GM08714 (cell line): ENCODE data around the gene PCK2.
"Not testable (repeated sequence)": the region's sequence is repeated elsewhere in the genome, so short reads cannot be mapped to it uniquely, and the experiment has no call there.

Experiments used
- H3K4me3 ChIP-seq: fragments of 200-500 bp; sonication (Bioruptor generic); 2 replicates; pipeline ENCODE4 v1.5.1; 2014; ENCODE audit warnings: mild to moderate bottlenecking, low read length, inconsistent platforms
- ZNF274 ChIP-seq: IDR thresholded peaks from 2 replicates; pipeline ENCODE4 v1.6.1; 2012; ENCODE audit warnings: mild to moderate bottlenecking, low read depth, low read length

Gene PCK2

DNA sequence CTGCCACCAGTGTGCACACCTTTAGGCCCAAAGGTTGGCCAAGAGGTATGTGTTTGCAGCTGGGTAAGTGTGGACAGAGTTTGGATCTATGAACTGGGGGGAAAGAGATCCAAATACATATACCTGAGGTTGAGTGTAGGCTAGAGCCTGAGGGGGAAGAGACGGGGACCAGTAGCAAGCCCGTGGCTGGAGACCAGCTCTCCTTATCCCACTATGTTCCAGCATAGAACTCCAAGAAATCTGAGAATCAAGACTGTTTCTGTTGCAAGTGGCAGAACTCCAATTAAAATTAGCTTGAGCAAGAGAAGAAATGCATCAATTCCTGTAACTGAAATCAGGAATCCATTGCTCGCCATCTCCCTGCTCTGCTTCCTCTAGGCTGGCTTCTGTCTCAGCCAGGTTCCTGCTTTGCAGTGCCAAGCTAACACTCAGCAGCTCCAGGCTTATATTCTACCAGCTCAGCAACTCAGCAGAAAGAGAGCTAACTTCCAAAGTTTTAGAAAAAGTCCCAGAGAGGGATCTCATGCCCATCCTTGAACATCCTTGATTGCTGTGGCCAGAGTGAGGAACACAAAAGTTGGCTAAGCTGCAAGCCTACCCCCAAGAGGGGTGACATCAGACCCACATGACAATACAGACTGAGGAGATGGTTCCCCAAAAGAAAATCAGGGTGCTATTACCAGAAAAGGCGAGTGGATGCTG lies 1.5 kb upstream of the PCK2 start:
- H3K4me3 ChIP-seq, result no peak overlapping the region
- TF ChIP-seq ZNF274, result no peak

DNA sequence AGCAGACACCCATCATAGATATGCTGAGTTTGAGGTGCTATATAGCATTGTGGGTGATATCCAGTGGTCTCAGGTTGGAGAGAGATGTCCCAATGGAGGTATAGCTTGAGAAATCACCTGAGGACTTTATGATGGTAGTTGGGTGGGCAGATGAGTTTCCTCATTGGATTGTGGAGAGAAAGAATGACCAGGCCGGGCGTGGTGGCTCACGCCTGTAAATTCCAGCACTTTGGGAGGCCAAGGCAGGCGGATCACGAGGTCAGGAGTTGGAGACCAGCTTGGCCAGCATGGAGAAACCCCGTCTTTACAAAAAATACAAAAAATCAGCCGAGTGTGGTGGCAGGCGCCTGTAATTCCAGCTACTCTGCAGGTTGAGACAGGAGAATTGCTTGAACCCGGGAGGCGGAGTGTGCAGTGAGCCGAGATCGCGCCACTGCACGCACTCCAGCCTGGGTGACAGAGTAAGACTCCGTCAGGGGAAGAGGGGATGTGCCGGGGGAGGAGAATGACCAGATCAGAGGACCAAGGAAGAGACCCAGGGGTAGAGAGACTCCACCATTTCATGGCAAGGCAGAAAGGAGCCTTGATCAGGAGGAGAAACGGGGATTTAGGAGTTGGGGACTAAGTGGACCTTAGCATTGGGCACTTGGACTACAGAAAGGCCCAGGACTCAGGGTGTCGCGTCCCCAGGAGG lies 757 bp upstream of the PCK2 start:
- TF ChIP-seq ZNF274, result no peak
- H3K4me3 ChIP-seq, result no peak overlapping the region; the same call in 1 of the 2 replicates

DNA sequence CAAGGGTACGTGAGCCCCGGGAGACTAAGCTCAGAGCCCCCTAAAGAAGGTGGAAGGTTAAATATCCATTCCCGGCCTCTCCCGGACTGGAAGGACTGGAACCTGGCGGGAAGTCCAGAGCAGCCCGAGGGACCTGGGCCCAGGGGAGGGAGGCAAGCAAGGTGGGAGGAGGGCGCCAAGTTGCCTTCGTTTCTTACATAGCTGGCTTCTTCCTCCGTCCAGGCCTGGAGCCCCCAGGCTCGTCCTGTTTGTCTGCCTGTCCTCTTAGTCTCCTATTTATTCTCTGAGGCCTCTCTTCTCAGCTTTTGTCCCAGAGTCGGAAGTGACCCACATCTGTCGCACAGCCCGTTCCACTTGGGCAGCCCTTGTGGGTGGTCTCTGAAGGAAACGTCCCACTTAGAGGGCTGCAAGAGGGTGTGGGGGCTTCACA lies 745 bp downstream of the PCK2 start:
- TF ChIP-seq ZNF274, result no peak
- H3K4me3 ChIP-seq, result peak overlapping the region; percentile 87

DNA sequence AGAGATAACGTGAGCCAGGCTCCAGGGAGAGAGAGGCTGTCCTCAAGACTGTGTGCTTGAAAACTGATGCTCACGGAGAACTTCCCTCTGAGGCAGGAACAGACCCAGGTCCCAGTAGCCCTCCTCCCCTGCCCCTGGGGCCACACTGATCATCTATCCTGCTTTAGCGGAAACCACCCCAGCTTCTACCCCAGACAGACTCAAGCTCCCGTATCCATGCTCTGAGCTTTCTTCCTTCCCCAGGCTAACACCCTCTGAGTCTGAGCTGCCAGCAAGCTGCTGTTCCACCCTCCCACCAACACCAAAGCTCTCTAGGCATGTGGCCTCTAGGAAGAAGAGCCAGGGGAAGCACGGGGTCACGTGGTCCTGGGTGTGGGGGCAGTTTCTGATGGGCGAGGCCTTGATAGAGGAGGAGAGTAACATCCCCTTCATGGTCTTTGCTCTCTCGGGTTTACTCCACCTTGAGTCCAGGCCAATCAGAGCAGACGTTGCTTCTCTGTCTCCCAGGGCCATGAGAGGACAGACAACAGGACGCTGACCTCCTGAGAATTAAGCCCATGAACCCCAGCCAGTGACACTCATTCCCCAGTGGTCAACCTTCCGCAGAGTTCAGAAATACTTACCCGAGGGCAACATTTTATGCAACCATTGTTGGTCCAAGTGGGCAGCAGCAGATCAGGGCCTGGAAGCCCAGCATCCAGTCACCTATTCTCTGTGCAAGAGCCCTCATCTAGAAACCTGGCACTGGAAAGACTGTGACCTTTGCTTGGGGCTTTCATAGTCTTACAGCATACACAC lies 1.4 kb downstream of the PCK2 start:
- H3K4me3 ChIP-seq, result peak overlapping the region; percentile 87
- TF ChIP-seq ZNF274, result no peak

DNA sequence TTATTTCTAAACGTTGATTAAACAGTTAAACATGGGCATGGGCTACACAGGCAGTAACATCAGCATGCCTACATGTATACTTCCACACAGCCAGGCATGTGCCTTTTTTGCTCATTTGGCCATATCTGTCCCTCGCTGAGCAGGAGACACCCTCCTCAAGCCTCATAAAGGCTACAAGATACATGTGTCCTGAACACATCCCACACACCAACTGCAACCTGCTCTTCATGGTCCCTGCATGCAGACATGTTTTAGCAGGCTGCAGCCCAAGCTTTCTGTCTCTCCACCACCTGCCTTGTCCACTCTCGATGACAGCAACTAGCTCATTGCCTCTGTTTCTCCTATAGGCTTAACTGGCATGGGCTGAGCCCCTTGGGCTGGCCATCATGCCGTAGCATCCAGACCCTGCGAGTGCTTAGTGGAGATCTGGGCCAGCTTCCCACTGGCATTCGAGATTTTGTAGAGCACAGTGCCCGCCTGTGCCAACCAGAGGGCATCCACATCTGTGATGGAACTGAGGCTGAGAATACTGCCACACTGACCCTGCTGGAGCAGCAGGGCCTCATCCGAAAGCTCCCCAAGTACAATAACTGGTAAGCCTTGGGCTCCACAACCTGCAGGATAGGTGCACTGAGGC lies 2.6 kb downstream of the PCK2 start:
- H3K4me3 ChIP-seq, result no peak overlapping the region
- TF ChIP-seq ZNF274, result no peak

DNA sequence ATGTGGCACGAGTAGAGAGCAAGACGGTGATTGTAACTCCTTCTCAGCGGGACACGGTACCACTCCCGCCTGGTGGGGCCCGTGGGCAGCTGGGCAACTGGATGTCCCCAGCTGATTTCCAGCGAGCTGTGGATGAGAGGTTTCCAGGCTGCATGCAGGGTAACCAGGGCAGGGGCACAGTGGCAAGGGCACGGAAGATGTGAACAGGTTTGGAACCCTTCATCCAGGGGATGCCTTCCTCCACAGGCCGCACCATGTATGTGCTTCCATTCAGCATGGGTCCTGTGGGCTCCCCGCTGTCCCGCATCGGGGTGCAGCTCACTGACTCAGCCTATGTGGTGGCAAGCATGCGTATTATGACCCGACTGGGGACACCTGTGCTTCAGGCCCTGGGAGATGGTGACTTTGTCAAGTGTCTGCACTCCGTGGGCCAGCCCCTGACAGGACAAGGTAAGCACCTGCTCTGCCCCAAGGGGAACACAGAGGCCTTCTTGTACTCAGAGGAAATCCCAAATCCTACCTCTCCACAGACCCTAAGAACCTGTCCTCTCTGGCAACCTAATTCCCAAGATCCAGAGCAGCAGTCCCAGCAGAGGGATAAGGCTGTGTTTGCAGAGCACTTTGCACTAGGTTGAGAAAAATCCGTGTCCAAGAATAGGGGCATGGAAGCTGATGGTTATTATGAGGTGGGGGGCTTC lies 4.3 kb downstream of the PCK2 start:
- no peak for TF ChIP-seq ZNF274
- H3K4me3 ChIP-seq, result no peak overlapping the region

DNA sequence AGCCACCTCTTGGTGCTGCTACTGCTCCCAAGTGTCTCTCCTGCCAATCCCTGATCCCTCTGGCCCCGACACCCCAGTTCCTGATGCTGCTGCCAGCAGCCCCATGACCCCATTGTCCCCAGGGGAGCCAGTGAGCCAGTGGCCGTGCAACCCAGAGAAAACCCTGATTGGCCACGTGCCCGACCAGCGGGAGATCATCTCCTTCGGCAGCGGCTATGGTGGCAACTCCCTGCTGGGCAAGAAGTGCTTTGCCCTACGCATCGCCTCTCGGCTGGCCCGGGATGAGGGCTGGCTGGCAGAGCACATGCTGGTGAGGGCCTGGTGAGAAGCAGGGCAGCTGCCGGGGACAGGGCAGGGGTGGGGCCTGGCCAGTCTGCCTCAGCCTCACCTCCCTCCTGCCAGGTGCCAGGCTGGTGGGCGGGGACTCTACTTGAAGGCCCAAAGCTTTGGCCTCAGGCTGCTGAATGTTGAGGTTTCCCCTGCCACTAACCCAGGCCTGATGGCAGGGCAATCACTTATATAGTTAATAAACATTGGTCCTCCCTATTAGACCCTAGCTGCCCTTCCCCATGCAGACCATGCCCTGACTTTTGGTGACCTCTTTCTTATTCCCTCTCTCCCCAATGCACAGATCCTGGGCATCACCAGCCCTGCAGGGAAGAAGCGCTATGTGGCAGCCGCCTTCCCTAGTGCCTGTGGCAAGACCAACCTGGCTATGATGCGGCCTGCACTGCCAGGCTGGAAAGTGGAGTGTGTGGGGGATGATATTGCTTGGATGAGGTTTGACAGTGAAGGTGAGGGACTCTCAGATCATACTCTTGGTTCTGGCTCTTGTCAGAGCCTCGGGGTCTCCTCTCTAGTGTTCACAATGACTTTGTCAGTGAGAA lies 5.1 kb downstream of the PCK2 start:
- no peak for TF ChIP-seq ZNF274

DNA sequence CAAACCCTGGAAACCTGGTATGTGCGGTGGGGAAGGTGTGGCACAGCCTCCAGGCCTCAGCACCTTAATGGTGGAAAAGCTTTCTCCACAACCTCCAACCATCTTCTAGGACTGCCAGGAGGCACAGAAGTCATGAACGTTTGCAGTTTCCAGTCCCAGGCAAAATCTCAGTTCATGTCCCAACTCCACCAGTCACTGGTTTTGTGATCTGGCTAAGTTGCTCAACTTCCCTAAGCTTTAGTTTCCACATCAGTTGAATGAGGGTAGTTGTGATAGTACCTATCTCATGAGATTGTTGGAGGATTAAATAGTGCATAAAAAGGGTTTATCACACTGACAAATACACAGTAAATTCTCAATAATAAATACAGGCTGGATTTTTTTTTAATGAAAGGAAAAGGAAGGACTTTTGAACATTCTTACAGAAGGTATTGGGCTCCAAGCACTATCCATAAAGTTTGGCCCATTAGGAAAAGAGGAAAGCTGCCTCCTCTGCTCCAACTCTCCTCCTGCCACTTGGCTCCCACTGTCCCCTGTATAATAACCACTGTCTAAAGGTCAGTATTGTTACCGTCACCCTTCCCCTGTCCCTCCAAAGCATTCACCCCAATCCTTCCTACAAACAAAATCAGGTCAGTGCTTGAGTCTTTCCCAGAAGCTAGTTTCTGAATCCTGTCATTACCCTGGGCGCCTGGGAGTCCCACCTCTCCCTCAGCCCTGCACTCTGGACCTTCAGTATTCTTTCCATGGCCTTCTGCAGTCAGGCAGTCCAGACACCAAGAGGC lies 6.3 kb downstream of the PCK2 start:
- TF ChIP-seq ZNF274, result no peak
- no peak overlapping the region for H3K4me3 ChIP-seq

More for the DNA sequence above, 5.1 kb downstream of the PCK2 start:
- H3K4me3 ChIP-seq, result no peak overlapping the region

DNA sequence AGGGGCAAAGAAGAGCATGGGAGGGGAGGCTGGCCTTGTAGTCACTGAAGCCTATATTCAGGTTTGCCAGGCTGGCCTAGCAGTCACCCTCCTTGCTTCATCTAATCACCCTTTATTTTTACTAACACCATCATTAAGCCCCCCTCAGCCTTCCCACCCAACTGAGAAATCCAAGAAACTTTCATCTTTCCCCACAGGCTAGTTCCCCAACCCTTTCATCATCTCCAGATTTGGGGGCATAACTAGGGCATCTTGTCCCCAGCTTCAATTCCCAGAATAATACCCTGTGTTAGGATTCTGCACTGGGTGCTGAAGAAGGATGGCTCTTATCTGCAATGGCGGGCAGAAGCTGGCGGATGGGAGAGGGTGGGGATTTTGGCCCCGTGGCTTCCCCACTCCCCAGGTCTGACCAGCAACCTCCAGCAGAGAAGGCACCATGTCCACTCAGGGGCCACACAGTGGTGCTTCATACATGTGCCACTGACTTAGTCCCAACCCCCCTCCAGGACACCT lies 6.9 kb downstream of the PCK2 start:
- H3K4me3 ChIP-seq, result no peak overlapping the region
- no peak for TF ChIP-seq ZNF274

DNA sequence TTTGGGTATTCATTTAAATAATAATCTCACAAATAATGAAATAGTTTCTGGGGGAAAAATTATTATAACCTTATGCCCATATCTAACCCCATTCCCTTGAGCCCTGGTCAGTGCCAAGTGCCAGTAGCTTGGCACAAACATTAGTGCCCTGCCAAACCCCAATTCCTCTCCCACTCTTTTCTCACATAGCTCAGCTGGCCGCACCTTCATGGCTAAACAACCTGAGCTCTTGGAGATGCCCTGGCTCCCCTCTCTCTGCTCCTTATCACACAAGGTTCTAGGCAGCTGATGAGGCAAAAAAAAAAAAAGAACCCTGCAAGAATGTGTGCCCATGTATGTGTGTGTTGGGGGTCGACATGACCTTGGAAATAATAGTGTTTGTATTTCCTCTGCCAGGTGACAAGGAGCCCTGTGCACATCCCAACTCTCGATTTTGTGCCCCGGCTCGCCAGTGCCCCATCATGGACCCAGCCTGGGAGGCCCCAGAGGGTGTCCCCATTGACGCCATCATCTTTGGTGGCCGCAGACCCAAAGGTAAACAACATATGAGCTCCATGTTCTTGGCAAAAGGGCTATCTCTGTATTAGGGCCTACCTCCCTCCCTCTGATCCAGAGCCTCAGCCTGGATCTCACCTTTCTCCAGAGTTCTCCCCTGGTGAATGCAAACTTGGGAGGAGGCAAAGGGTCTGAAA lies 8.4 kb downstream of the PCK2 start:
- H3K4me3 ChIP-seq, result no peak overlapping the region
- TF ChIP-seq ZNF274, result no peak

DNA sequence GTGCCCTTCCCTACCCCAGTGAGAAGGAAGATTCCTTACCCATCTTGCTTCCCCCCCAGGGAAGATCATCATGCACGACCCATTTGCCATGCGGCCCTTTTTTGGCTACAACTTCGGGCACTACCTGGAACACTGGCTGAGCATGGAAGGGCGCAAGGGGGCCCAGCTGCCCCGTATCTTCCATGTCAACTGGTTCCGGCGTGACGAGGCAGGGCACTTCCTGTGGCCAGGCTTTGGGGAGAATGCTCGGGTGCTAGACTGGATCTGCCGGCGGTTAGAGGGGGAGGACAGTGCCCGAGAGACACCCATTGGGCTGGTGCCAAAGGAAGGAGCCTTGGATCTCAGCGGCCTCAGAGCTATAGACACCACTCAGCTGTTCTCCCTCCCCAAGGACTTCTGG lies 9.3 kb downstream of the PCK2 start:
- no peak overlapping the region for H3K4me3 ChIP-seq
- no peak for TF ChIP-seq ZNF274

DNA sequence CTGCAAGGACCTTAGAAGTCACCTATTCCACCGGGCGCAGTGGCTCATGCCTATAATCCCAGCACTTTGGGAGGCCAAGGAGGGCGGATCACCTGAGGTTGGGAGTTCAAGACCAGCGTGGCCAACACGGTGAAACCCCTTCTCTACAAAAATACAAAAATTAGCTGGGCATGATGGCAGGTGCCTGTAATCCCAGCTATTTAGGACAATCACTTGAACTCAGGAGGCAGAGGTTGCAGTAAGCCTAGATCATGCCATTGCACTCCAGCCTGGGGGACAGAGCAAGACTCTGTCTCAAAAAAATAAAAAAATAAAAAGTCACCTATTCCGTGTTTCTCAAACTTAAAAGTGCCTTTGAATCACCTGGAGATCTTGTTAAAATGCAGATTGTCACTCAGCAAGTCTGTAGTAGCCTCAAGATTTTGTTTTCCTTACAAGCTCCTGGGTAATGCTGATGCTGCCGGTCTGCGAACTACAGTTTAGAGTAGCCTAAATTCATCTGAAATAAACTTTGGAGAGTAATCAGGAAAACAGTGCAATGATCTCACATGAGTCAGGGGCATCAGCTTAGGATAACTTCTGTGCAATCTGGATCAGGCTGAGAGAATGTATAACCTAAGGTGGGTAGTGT lies 11.6 kb downstream of the PCK2 start:
- H3K4me3 ChIP-seq, result not testable (repeated sequence)
